ENCODE measurements around the gene RPSA.
"Not testable (repeated sequence)": the region's sequence is repeated elsewhere in the genome, so short reads cannot be mapped to it uniquely, and the experiment has no call there.

RPSA gene

DNA sequence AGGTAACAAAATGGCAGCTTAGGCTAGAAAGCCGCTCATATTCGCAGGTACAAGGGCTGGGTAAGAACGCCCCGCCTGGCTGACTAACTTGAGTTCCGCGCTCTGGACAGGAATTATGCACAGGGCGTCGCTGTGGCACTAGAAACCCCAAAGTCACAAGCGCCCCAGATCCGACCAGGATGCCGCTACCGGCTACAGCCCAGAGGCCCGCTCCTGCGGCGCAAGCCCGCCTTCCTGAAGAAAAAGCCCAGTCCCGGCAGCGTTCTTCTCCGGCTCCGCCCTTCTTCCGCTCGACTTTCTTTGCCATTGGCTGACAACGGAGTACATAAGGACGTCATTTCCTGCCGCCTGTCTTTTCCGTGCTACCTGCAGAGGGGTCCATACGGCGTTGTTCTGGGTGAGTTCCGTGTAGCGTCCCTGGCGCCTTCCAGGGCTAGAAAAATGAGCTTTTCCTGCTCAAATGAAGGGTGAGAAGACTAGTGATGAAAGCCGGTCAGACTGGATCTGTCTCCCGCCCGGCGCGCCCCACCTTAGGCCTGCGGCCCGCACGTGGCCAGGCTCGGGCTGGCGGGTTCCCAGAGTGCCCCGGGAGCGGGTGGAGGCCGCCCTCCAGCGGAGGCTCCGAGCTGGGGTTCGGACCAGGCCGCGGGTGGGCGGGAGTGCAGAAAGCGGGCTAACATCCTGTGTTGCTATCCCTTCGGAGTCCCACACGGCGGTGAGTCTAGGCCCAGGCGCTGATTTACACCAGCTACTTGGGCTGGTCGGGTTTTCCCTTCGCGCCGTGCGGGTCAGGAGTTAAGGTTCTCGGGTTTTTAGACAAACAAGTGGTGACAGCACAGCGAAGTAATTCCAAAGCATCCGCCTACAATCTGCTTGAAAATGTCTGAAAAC, at the start of gene RPSA:
Gene RPSA, plus strand, starts transcription at position 353 of the 891 bp plus-strand sequence. CDS start 934 bp downstream, outside the sequence.
- peak; percentile 96 for DNase-seq (ENCODE audit: low spot score)

DNA sequence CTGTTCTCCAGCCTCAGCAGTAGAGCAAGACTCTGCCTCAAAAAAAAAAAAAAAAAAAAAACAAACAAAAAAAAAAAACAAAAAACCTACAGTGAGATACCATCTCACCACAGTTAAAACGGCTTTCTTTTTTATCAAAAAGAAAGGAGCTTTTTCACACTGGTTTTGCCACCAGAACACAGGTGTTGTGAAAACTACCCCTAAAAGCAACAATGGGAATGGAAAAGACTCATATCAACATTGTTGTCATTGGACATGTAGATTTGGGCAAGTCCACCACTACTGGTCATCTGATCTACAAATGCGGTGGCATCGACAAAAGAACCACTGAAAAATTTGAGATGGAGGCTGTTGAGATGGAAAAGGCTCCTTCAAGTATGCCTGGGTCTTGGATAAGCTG, 48.2 kb upstream of the RPSA start:
- no peak for DNase-seq (ENCODE audit: low spot score)

DNA sequence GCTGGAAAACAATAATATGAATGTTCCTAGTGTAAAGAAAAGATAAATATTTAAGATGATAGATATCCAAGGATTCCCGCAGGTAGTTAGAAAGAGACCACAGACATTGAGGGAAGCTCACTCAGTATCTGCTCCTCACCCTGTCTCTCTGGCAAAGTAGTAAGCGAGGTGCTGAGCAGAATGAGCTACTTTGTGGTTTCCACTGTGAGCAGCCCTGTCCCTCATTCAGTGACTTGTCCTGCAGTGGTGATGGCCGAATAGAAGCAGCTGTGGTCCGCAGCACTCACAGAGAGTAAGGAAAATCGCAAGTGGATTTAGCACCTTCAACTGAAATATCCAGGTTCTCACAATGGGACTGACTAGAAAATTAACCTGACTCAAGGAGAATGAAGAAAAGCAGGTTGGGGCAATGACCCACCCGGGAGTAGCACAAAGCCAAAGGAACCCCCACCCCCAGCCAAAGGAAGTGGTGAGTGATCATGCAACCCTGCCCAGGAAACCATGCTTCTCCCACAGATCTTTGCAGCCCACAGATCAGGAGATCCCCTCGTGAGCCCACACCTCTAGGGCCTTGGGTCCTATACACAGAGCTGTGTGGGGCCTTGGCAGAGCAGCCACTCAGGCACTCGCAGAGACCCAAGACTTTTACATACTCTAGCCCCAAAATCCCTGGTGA, 45.1 kb upstream of the RPSA start:
- DNase-seq (ENCODE audit: low spot score) = no peak

DNA sequence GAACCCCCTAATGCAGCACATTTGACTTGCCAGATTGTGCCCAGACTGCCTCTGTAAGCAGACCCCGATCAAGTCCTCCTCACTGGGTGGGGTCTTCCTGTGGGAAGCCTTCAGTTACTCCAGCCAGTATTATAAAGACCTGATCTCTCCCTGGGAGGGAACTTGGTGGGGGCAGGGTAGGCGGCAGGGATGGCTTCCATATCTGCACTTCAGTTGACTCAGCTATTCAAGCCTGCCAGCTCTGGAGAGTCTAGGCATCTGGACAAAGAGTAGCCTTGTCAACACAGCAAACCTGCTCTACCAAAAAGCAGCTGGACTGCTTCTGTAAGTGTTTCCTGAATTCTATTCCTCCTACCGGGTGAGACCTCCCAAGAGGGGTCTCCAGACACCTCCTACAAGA, 44.3 kb upstream of the RPSA start:
- no peak for DNase-seq (ENCODE audit: low spot score)

DNA sequence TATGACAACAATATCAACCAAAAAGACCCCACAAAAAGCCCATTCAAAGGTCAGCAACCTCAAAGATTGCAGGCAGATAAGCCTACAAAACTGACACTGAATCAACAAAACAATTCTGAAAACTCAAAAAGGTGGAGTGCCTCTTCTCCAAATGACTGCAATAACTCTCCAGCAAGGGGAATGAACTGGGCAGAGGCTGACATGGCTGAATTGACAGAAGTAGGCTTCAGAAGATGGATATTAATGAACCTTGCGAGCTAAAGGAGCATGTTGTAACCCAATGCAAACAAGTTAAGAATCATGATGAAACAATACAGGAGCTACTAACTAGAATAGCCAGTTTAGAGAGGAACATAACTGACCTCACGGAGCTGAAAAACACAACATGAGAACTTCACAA, 43.7 kb upstream of the RPSA start:
- DNase-seq (ENCODE audit: low spot score) = no peak

DNA sequence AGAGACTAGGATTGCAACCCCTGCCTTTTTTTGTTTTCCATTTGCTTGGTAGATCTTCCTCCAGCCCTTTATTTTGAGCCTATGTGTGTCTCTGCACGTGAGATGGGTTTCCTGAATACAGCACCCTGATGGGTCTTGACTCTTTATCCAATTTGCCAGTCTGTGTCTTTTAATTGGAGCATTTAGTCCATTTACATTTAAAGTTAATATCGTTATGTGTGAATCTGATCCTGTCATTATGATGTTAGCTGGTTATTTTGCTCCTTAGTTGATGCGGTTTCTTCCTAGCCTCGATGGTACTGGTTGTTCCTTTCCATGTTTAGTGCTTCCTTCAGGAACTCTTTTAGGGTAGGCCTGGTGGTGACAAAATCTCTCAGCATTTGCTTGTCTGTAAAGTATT, 36.1 kb upstream of the RPSA start:
- DNase-seq (ENCODE audit: low spot score) = not testable (repeated sequence)

DNA sequence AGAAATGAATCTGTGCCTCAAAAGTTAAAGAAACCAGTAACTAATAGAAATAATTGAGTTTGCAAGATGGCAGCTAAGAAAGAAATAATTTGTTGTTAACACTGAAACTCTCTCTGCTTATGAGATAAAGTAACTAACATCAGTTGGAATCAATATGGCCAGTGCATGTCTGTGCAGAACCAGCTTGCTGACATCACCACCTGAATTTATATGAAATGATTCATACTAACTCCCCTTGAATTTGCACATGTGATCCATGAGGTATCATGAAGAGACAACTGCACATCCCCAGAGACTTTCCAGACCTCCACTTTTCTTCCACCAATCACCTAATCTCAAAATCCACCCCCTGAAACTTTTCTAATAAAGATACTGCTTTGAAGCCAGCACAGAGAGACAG, 33.7 kb upstream of the RPSA start:
- no peak for DNase-seq (ENCODE audit: low spot score)

DNA sequence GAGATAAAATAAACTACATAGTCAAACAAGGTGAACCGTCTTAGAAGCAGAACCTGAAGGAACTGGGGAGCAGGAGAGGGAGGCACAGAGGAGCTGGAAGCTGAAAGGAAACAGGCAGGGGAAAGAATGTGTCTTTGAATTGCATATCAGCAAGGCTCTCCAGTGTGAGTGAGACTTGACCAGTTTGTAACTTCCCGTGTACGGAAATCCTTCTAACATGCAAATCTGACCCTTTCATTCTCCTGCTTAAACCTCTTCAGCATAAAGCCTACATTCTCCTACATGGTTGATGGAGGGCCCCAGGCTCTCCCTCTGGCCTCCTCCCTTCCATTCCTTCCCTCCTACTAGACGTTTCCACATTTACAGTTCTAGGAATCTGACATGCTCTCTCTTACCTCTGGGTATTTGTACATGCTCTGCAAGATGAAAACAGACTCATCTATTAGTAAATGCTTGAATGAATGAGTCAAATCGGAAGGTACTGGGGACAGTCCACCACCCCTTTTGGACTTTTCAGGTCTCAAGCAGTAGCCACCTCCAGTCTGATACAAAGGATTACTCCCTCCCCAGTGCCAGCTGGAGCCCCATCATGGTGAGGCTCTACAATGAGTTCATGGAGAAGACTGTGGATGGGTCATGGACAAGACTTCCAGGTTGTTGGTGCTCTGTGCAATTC, 29.4 kb upstream of the RPSA start:
- no peak for DNase-seq (ENCODE audit: low spot score)

DNA sequence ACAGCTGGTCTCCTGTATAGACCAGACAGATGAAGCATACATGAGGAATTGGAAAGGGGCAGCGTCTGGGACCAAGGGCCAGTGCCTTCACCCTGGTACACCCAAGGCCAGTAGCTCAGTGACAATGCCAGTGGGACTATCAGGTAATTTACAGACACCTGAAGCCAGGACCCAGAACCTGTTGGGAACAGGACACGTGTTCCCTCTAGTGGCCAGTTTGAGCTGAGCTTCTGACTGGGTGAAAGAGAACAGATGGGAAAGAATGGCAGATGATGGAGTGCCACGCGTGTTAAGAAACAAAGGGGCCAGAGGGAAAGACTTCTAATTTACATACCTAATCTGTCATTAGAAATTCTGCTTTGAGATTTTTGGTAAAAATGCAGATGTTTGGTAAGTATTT, 28.4 kb upstream of the RPSA start:
- peak; percentile 34 for DNase-seq (ENCODE audit: low spot score)

DNA sequence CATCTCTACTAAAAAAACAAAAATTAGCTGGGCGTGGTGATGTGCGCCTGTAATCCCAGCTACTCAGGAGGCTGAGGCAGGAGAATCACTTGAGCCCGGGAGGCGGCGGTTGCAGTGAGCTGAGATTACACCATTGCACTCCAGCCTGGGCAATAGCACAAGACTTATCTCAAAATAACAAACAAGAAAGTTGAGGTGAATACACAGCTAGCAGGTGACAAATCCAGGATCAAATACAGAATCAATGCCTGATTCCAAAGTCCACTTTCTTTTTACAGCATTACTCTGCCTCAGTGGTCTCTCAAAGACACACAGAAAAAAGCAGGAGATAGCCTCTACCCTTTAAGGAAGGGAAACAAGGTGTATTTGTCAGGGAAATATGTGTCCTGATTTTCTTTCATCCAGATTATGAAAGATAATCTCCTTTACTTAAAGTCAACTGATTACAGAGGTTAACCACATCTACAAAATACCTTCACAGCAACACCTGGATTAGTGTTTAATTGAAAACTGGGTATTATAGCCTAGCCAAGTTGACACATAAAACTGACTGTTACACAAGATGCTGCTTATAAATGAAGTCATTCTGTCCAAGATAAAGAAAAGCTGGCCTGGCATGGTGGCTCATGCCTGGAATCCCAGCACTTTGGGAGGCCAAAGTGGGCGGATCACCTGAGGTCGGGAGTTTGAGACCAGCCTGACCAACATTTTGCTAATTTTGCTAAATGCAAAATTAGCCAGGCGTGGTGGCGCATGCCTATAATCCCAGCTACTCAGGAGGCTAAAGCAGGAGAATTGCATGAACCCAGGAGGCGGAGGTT, 27.4 kb upstream of the RPSA start:
- DNase-seq (ENCODE audit: low spot score) = no peak

DNA sequence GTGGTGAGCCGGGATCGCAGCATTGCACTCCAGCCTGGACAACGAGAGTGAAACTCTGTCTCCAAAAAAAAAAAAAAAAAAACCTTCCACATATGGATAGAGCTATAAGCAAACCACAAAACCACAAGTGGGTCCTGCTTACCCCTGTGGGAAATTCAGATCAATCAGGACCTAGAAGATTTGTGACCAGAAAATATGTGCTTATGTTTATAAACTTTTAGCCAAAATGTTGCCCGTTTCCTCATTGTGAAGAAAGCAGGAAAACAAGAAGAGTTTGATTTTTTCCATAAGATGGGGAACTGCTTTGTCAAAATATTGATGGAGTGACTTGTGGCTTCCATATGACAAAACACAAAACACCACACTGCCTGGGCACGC, 26.8 kb upstream of the RPSA start:
- no peak for DNase-seq (ENCODE audit: low spot score)

DNA sequence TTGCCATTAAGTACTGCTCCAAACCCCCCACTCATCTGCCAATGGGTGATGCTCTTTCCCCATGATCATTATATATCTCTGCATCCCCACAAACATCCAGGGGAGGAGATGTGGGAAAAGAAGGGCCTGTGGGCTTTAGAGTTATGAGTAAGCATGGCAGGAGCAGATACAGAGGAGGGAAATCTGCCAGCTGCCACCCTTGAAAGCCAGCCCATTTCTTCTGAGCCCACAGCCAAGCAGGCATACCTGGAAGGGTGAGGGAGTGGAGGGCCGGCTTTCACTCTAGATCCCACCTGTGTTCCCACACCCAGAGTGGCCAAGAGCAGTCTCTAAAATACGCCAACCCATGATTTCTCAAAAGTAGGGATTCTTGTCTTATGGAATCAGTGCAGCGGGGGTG, 25.1 kb upstream of the RPSA start:
- no peak for DNase-seq (ENCODE audit: low spot score)

DNA sequence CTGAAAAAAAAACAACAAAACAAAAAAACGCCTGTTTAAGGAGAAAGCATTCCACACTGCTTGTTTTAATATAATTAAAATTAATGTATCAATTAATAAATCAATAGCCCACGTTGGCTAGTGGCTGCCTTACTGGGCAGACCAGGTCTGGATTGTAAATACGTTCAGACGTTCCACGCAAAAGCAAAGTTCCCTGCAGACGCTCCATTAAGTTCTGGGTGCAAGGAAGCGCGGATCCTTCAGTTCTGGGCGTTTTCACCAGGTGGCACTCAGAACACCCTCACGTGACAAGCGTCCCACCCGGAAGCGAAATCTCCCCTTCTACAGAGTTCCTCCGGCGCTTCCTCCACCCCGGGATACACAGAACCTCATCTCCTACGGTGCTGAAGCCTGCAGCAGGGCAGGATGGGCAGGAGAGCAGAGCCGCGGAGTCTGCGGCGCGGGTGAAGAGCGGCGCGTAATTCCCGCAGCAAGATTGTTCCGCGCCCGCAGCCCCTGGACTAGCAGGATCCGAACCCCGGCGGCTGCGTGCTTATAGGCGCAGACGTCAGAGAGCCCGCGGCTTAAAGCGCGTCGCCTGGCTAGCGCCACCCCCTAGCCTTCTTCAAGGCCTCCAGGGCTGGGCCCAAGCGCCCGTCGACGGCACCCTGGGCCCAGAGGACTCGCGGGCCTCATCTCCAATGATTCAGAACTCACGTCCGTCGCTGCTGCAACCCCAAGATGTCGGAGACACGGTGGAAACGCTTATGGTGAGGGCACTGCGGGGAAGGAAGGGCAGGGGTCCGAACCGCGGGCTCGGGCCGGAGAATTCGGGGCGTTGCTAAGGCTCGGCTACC, 23.3 kb upstream of the RPSA start, which contains the start of gene SLC25A38:
Gene SLC25A38, plus strand, starts transcription at position 326 of the 836 bp plus-strand sequence. Its CDS starts 355 bp downstream, at position 681.
- DNase-seq (ENCODE audit: low spot score) = peak; percentile 89

DNA sequence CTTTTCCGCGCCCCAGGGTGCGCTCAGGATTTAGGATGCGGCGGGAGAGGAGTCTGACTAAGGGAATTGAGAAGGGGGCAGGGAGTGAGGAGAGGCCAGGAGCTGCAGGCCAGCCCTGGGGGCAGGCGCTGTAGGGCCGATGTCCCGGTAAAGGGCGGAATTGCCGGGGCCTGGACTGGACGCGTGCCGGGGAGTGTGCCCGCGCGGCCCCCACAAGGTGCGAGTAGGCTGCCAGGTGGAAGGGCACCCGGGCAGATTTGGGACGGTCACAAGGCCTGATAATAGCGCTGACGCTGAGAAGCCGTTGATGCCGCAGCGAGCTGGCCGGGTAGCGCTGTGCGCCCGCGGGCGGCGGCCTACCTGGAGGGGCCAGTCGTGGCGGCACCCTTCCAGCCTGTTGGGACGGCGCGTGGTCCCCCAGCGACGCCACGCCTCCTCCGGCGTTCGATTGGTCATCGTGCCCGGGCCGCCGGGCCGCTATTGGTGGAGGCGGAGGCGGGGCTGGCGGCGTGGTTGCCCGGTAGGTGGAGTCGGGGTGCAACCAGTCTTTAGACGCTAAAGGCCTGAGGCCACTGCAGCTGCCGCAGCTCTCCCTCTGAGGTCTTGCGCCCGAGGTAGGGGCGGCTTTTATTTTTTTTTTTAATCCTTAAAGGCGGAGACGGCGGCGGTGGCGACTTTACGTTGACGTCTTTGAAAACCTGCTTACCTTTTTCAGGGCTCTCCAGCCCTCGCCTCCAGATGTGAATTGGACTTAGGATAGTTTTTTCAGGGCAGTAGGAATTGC, 22.4 kb upstream of the RPSA start:
- DNase-seq (ENCODE audit: low spot score) = peak; percentile 99

DNA sequence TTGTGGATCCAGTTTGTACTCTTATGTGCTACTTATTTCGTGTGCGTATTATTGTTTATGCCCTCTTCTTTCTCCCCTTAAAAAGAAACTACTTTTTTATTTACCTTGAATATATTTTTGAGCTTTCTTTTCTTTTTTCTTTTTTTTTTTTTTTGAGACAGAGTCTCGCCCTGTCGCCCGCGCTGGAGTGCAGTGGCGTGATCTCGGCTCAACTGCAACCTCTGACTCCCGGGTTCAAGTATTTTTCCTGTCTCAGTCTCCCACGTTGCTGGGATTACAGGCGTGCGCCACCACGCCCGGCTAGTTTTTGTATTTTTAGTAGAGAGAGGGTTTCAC, 21.9 kb upstream of the RPSA start:
- DNase-seq (ENCODE audit: low spot score) = no peak

DNA sequence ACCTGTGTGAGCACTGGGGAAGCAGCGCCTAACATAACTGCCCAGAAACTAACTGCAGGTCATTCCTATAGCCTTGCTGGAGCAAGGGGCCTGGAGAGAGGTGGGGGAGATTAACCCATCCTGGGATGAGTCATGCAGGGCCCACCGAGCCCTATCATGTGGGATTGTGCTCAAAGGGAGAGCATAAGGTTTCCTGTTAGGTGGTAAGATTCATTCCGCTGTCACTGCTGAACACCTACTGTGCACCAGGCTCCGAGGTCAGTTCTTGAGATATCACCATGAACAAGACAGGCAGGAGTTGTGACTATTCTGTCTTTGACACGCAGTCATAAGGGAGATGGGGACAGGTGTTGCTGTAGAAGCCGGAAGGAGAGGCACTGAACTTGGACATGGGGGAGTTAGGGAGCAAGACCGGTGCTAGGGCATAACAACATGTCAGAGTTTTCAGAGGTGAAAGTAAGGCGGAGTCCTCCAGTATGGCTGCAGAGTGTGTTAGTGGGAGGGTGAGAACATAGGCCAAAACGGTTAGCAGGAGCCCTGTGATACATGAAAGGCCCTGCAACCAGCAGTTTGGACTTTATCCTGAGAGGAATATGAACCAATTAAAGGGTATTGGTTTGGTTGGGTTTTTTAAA, 20.9 kb upstream of the RPSA start:
- DNase-seq (ENCODE audit: low spot score) = no peak

DNA sequence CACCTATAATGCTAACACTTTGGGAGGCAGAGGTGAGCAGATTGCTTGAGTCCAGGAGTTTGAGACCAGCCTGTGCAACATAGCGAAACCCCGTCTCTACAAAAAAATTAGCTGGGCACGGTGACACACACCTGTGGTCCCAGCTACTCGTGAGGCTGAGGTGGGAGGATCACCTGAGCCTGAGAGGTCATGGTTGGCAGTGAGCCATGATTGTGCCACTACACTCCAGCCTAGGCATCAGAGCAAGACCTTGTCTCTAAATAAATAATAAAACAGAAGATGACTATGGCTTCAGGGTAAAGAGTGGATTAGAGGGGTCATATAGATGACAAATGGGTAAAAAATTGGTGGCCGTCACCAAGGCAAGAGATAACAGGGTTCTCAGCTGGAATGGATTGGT, 20.2 kb upstream of the RPSA start:
- no peak for DNase-seq (ENCODE audit: low spot score)

DNA sequence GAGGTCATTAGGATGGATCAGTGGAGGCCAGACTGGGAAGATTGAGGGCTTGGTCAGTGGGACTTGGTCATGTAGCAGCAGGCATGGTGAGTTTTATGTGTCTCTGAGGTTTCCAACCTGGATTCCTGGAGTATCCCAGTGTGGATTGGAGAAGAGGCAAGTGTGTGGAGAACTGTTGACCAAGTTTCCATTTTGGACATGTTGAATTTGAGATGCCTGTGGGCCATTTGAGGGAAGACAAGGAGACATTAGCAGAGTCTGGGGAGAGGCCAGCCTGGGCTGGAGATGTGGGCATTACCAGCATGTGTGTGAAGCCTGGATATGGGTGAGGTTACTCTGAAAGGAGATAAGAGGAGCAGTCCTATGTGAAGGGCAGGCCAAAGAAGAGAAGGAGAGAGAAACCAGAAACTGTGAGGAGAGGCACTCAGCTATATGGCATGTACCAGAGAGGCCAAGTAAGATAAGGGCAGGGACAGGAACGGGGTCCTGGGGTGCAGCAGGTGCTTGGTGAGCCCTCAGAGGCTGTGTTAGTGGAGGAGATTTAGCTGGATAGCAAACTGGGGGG, 19.0 kb upstream of the RPSA start:
- DNase-seq (ENCODE audit: low spot score) = no peak

DNA sequence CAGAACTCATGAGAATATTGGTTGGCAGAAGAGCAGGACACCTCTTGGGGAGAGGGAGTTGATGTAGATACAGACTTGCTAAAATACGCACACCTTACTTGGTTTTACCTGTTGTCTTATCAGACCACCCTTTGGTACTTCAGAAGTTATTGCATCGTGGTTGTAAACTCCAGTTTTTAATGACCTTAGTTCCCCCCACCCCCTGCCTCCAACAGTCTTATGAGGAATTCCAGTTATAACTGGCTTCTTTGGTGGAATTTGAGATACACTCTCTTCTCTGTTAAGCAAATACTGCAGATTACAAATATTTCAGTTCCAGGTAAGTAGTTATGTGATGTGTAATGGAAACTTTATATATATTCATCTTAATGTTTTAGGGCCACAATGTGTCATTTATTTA, 18.4 kb upstream of the RPSA start:
- DNase-seq (ENCODE audit: low spot score) = no peak

Data from AG20443 (cell line).